M059J (cell line): ENCODE measurements around the gene MSLN. TPM values are rescaled to one million over a fixed set of nuclear protein-coding genes. Genes with fewer than 3 reads are reported as not detected.
"Not testable (repeated sequence)": the region's sequence is repeated elsewhere in the genome, so short reads cannot be mapped to it uniquely, and the experiment has no call there.

Experiments
- DNase-seq: peaks from one replicate; pipeline ENCODE4 v3.0.0-alpha.2; 2012; ENCODE audit warnings: low read depth
- total RNA-seq: library from RNA; depleted of rRNA; stranded (reverse); fragments of >200 nt; shearing (Covaris generic); gene quantifications from 2 replicates; pipeline ENCODE4 v1.2.3, GENCODE V29; 2014

The MSLN gene
- total RNA-seq, 1 experiment from 2014 or later, result 1.7 TPM

DNA sequence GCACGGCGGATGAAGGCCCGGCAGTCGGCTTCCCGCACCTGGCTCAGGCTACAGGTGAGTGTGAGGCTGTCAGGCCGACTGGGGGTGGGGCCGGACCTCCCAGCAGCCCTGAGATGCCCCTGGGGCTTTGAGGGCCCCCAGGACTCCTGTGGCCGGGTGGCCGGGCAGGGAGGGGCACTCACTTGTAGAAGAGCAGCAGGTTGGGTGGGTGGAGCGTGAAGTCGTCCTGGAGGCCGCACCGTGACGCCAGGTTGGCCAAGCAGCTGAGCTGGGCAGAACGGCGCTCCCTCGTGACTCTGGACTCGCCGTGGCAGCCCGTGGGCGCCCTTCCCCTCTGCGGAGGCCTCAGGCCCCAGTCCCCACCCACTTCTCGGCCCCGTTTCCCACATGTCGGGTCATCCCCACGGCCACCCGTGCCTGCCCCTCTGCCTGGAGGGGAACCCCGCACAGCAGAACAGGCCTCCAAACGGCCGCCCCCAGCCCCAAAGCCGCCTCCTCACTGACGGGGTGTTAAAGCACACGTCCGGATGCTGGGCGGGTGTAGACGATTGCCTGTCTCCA lies 14.8 kb downstream of the MSLN start:
- DNase-seq, result no peak

DNA sequence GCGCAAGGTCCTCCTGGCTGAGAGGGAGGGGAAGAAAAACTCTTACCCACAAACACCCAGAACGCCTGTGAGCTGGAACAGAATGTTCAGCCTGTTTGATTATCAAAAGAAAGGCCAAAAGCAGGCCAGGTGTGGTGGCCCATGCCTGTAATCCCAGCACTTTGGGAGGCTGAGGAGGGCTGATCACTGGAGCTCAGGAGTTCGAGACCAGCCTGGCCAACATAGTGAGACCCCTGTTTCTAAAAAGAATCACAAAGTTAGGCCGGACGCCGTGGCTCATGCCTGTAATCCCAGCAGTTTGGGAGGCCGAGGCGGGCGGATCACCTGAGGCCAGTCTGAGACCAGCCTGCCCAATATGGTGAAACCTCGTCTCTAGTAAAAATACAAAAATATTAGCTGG lies 15.8 kb downstream of the MSLN start:
- DNase-seq, result not testable (repeated sequence)

DNA sequence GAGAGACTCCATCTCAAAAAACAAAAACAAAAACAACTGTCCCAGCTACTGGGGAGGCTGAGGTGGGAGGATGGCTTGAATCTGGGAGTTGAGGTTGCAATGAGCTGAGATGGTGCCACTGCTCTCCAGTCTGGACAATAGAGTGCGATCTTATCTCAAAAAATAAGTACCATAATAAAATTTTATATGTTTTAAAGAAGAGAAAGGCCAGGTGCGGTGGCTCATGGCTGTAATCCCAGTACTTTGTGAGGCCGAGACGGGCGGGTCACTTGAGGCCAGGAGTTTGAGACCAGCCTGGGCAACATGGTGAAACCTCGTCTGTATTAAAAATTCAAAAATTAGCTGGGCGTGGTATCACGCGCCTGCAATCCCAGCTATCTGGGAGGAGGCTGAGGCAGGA lies 16.3 kb downstream of the MSLN start:
- DNase-seq, result no peak

DNA sequence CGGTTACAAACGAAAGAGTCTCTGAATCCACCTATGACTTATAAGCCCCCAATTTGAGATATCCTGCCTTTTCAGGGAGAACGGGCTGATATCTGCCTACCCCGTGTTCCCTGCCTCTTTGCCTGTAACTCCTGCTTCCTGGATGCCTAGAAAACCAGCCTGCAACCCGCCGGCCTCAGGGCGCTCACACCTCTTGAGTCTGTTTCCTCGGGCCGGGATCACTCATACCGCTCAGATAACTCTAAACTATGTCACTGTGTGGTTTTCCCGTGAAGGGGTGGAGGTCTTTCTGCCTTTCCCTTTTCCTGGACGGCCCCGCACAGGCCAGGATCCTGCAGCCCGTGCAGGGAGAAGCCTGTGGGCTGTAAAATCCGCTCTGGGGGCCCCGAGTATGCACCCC lies 17.3 kb downstream of the MSLN start:
- peak; percentile 74 for DNase-seq

GRCh38 chr16:778447-778846 lies 17.9 kb downstream of the MSLN start:
- no peak for DNase-seq

- no peak for DNase-seq
These were observed 18.5 kb downstream of the MSLN start for GRCh38 chr16:778909-779527.

- DNase-seq, result no peak
These were observed 19.0 kb downstream of the MSLN start for GRCh38 chr16:779561-779960.

DNA sequence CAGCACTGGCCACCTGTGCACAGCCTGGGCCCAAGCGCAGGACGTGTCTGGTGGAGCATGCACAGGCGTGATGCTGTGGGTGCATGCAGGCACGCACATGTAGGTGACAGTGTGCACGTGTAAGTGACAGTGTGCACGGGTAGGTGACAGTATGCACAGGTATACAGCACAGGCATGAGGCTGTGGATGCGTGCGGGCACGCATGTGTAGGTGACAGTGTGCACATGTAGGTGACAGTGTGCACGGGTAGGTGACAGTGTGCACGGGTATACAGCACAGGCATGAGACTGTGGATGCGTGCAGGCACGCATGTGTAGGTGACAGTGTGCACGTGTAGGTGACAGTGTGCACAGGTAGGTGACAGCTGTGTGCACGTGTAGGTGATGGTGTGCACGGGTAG lies 19.8 kb downstream of the MSLN start:
- DNase-seq, result no peak

DNA sequence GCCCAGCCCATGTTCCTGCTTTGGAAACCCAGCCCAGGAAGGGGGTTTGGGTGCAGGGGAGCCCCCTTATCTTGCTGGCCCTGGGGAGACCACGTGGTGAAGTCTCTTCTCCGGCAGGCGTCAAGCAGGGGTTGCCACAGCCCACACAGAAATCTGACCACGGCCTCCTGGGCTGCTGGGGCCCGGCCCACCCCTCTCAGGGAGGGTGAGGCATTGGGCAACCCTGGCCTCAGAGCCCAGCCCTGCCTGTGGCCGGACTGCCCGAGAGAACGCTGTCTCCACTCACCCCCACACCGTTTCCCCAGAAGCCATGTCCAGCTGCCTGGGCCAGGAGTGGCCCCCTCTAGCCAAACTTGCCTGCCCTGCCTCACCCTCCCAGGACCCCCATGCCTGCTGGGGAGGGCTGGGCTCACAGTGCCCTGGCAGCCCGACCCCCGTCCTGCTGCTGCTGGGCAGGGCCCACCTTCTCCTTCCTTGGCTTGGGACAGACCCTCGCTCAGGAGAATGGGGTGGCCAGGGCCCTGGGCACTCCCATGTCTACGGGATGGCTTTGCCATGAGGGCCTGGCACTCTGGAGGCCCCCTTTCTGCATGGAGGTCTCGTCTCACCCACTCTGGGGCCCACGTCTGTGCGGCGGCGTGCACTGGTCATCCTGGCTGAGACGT lies 20.9 kb downstream of the MSLN start:
- DNase-seq, result no peak

DNA sequence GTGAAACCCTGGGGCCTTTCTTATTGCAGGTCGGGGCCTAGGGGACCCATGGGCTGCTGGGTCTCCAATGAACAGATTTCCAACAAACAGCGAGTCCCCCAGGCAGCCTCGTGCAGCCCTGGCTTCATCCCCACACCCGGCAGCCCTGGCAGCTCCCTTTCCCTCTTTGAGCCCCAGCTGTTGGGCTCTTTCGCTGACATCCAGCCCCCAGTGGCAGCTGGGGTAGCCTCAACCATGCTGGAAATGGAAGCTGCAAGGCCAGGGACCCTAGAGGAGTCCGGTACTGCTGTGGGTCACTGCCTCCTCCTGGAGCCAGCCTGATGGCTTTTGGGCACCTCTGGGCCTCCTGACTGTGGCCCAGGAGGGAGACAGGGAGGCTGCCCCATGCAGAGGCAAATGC lies 21.7 kb downstream of the MSLN start:
- DNase-seq, result no peak

DNA sequence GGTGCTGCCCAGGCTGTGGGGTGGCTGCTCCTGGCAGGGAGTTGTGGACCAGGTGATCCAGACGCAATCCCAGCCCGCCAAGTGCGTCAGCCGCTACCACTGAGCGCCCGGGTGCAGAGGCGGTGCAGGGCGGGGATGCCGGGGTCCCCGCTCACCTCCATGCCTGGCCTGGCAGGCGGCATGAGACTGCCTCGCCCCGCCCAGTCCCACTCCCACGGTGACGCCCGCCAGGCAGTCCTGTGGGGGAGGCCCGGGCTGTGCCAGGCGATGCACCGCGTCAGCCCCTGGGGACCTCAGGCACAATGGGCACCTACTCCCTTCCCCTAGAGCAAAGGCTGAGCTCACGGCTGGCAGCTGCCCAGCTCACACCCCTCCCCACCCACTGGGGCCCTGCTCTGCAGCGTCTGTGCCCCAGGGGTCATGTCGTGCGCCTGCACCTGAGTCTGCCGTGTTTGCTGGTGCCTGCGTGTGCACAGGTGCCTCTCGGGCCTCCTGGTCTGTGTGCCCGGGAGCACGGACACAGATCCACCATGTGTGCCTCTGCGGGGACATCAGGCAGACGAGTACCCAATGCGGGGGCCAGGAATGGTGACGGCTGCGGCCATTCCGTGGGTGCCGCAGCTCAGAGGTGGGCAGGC lies 22.4 kb downstream of the MSLN start:
- DNase-seq, result no peak

- DNase-seq, result peak; percentile 53
These were observed 23.0 kb downstream of the MSLN start for GRCh38 chr16:783404-784161.

- DNase-seq, result no peak
These were observed 23.9 kb downstream of the MSLN start for GRCh38 chr16:784431-784830.

DNA sequence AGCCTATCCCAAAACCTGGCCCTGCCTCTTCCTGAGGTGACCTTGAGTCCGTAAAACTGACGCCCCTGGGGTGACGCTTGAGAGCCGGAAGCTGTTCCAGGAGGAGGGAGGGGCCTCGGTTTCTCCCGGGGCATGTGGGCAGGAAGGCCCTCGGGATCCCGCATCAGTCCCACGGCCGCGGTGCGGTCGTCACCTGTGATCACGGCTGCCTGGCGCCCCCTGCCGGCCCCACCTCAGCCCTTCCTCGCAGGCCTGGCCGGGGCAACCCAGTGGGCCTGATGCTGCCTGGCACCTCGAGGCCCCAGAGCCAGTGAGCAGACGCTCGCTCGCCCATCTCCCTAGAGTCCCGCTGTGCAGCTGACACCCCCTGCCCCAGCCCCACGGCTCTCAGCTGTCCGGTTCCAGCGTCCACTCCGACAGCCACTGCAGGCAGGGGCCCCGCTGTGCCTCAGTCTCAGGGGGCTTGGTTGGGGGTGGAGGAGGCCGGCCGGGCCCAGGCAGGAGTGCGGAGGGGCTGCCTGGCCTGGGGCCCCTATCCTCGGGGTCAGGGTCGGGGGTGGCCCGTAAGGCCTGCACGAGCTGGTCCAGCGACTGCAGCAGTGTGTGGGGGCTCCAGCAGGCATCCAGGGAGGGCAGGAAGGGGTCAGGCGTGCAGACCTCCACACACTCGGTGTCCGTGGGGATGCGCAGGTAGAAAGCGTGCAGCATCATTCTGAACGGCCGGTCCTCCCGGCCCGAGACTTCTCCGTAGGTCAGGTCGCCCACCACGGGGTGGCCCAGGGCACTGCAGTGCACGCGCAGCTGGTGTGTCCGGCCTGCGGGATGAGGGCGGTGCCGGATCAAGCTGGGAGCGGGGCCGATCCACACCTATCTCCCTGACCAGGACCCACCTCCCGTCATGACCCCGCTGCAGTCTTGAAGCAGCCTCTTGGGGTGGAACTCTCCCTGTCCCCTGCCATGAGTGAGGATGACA lies 25.3 kb downstream of the MSLN start:
- DNase-seq, result no peak

- no peak for DNase-seq
These were observed 26.9 kb downstream of the MSLN start for GRCh38 chr16:787321-787966.

DNA sequence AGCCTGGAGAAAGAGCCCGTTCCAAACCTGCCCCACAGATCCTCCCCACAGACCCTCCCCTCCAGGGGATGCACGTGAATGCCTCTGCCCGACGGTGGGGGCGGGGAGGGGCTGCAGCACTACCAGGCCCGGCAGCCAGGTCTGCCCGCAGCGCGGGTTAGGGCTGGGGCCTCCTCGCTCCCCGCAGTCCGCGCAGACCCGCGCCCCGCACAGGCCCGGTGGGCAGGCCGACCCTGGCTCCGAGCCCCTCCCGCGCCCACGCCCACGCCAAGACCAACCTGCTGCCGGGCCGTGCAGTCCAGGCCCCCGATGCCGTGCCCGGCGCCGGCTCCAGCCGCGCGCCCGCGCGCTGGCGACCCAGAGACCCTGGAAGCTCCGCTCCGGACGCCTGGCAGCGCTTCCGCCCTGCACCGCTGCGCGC lies 27.5 kb downstream of the MSLN start, which contains the start of gene RPUSD1:
Gene RPUSD1 (minus strand): TSS at position 404 of the 421 bp plus-strand sequence. CDS start 644 bp downstream, outside the sequence.
- DNase-seq, result no peak

DNA sequence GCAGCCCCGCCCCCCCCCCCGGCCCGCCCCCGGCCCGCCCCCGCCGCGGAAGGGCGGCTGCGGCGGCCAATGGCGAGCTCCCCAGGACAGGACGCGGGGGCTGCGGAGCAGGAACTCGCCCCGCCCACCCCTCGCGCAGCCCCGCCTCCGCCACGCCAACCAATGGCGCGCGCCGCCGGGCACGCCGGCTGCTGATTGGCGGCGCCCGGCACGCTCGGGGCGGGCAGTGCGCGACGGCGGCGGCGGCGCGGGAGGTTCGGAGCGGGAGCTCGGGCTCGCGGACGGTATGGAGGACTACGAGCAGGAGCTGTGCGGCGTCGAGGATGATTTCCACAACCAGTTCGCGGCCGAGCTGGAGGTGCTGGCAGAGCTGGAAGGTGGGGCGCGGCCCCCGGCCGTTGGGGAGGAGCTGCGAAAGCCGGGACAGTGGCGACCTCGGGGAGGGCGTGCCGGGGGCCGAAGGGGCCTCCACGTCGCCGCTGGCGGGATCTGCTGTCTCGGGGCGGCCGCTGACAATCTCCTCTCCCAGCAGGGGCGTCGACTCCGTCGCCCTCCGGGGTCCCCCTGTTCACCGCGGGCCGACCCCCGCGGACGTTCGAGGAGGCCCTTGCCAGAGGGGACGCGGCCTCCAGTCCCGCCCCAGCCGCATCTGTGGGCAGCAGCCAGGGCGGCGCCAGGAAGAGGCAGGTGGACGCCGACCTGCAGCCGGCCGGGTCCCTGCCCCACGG lies 28.0 kb downstream of the MSLN start, which contains the start of gene CHTF18:
Gene CHTF18 (plus strand): TSS at position 222 of the 728 bp plus-strand sequence. CDS start 65 bp downstream, at position 287.
- DNase-seq, result peak; percentile 84

DNA sequence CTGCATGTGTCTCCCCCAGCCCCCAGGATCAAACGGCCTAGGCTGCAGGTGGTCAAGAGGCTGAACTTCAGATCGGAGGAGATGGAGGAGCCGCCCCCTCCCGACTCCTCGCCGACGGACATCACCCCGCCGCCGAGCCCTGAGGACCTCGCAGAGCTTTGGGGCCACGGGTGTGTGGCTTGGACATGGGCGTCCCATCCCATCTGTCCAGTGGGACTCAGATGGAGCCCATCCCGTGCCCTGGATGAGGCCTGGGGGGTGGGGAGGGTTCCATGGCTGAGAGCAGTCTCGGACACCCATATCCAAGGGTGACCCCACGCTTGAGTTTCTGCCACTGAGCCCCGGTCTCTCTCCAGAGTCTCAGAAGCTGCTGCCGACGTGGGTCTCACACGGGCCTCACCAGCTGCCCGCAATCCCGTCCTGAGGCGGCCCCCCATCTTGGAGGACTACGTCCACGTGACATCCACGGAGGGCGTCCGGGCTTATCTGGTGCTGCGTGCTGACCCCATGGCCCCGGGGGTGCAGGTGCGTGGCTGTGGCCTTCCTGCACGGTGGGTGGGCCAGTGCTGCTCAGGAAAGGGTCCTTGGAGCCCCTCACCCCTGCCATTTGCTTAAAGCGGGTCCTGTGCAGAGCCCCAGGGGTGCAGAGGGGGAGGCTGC lies 28.8 kb downstream of the MSLN start:
- no peak for DNase-seq

DNA sequence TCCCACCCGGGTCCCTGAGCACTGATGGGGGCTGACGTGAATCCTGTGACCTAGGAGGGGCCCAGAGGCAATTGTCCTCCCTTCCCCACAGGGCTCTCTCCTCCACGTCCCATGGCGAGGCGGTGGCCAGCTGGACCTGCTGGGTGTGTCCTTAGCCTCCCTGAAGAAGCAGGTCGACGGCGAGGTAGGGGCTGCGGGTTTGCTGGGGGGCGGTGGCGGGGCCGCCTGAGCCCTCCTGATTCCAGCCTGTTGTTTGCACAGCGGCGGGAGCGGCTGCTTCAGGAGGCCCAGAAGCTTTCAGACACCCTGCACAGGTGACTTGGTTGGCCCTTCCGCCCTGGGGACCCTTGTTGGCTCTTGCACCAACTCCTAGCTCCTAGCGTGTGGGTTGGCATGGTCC lies 29.6 kb downstream of the MSLN start:
- DNase-seq, result no peak
